Measurements from ENCODE around the gene KCNA5. TPM values are rescaled to one million over a fixed set of nuclear protein-coding genes. Genes with fewer than 3 reads are reported as not detected.

KCNA5 gene
- polyA plus RNA-seq, 3 donors: not detected

DNA sequence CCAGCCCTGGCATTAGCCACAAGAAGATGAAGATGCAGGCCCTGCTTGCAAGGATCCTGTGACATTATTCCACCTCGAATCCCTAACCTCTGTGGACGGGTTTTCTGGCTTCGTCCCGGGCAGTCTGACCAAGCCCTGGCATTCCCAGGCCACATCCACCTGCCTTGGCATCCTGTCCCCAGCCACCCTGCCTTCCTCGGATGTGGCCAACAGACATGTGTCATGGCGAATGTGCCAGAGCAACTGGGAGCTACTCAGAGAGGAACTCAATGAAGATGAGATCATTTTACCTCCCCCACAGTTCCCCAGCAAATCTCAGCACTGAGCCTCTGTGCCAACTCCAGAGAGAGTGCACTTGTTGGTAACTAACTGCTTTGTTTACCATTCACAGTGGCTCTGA lies 33.5 kb upstream of the KCNA5 start:
- H3K27ac Mint-ChIP-seq: no peak overlapping the region
- peaks cover 5% of the 10 kb centered on the region for H3K4me1 Mint-ChIP-seq
- H3K27me3 ChIP-seq (ENCODE audit: control insufficient read depth in 2 of 2, insufficient read depth in 2 of 2, low read length in 2 of 2): no peaks in the 10 kb centered on the region
- no peak overlapping the region for H3K9ac ChIP-seq (ENCODE audit: insufficient read depth, low read length, poor library complexity, severe bottlenecking)
- intact Hi-C loops (cut with micrococcal nuclease): no loop called here
- H3K36me3 Mint-ChIP-seq: no peaks in the 10 kb centered on the region
- no peak overlapping the region for H3K4me2 ChIP-seq (replicated peaks; ENCODE audit: extremely low read depth, low read length, poor library complexity, severe bottlenecking)
- no peak overlapping the region for H2AFZ ChIP-seq (ENCODE audit: insufficient read depth, low read depth, low read length, poor library complexity, severe bottlenecking)
- 96% methylated on average over 6 of the region's 6 CpGs for WGBS (ENCODE audit: insufficient coverage)
- no peaks in the 10 kb centered on the region for H3K9me3 ChIP-seq (replicated peaks in 1 of 2; ENCODE audit: control insufficient read depth in 1 of 2, insufficient read depth in 1 of 2, low read length in 2 of 2)
- no peak overlapping the region for H3K4me3 Mint-ChIP-seq
- no peaks in the 10 kb centered on the region for H3K9me3 Mint-ChIP-seq
- peaks cover 2 to 4% (median 4%) of the 10 kb centered on the region in 3 donors for H3K27me3 Mint-ChIP-seq (ENCODE audit: low read depth in 3 of 3)
- H3K27ac ChIP-seq (ENCODE audit: low read depth in 1 of 2, low read length in 2 of 2): no peak overlapping the region
- no peak overlapping the region for H3K4me3 ChIP-seq (replicated peaks in 1 of 3; ENCODE audit: low read depth in 2 of 3, low read length in 3 of 3)
- no peak for DNase-seq
- TF ChIP-seq, protein P1, sequence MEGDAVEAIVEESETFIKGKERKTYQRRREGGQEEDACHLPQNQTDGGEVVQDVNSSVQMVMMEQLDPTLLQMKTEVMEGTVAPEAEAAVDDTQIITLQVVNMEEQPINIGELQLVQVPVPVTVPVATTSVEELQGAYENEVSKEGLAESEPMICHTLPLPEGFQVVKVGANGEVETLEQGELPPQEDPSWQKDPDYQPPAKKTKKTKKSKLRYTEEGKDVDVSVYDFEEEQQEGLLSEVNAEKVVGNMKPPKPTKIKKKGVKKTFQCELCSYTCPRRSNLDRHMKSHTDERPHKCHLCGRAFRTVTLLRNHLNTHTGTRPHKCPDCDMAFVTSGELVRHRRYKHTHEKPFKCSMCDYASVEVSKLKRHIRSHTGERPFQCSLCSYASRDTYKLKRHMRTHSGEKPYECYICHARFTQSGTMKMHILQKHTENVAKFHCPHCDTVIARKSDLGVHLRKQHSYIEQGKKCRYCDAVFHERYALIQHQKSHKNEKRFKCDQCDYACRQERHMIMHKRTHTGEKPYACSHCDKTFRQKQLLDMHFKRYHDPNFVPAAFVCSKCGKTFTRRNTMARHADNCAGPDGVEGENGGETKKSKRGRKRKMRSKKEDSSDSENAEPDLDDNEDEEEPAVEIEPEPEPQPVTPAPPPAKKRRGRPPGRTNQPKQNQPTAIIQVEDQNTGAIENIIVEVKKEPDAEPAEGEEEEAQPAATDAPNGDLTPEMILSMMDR (IDR thresholded peaks at IDR 0.05): no peak
- H3K79me2 ChIP-seq (ENCODE audit: insufficient read depth, low read length): no peaks in the 10 kb centered on the region
- no peaks in the 10 kb centered on the region for H3K4me1 ChIP-seq (ENCODE audit: control insufficient read depth in 1 of 2, insufficient read depth in 2 of 2, low read length in 2 of 2)
- H4K20me1 ChIP-seq (ENCODE audit: insufficient read depth, low read length): no peaks in the 10 kb centered on the region
- no peaks in the 10 kb centered on the region for H3K36me3 ChIP-seq (replicated peaks in 1 of 2; ENCODE audit: control insufficient read depth in 1 of 2, insufficient read depth in 2 of 2, low read length in 2 of 2)

DNA sequence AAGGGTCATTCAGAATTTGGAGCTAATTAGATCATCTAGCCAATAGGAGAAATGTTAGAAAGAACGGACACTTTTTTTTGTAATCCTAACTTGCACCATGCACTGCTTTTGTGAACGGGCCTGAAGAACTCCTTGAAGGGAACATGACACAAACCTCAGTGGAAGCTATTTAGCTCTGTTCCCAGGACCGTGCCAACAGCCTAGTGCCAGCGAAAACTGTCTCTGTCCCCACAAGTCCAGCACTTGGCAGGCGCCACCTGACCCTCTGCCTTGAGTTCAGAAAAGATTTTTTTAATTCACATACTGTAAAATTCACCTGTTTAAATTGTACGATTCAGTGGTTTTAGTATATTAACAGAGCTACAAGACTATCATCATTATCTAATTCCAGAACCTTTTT lies 31.3 kb upstream of the KCNA5 start:
- Histone ChIP-seq H3K9me3 (replicated peaks in 1 of 2; ENCODE audit: control insufficient read depth in 1 of 2, insufficient read depth in 1 of 2, low read length in 2 of 2) (no peaks in the 10 kb centered on the region), H3K9ac (ENCODE audit: insufficient read depth, low read length, poor library complexity, severe bottlenecking) (no peak overlapping the region), H3K27ac (ENCODE audit: low read depth in 1 of 2, low read length in 2 of 2) (no peak overlapping the region), H3K4me3 (replicated peaks in 1 of 3; ENCODE audit: low read depth in 2 of 3, low read length in 3 of 3) (no peak overlapping the region), H3K79me2 (ENCODE audit: insufficient read depth, low read length) (no peaks in the 10 kb centered on the region), H4K20me1 (ENCODE audit: insufficient read depth, low read length) (no peaks in the 10 kb centered on the region), H2AFZ (ENCODE audit: insufficient read depth, low read depth, low read length, poor library complexity, severe bottlenecking) (no peak overlapping the region), H3K36me3 (replicated peaks in 1 of 2; ENCODE audit: control insufficient read depth in 1 of 2, insufficient read depth in 2 of 2, low read length in 2 of 2) (no peaks in the 10 kb centered on the region), H3K27me3 (ENCODE audit: control insufficient read depth in 2 of 2, insufficient read depth in 2 of 2, low read length in 2 of 2) (no peaks in the 10 kb centered on the region), H3K4me1 (ENCODE audit: control insufficient read depth in 1 of 2, insufficient read depth in 2 of 2, low read length in 2 of 2) (no peaks in the 10 kb centered on the region), H3K4me2 (replicated peaks; ENCODE audit: extremely low read depth, low read length, poor library complexity, severe bottlenecking) (no peak overlapping the region)
- intact Hi-C loops (cut with micrococcal nuclease): no loop called here
- Mint-ChIP-seq H3K27me3 (ENCODE audit: low read depth in 3 of 3) (peaks cover 3 to 5% (median 4%) of the 10 kb centered on the region in 3 donors), H3K4me3 (no peak overlapping the region), H3K27ac (no peak overlapping the region), H3K36me3 (no peaks in the 10 kb centered on the region), H3K4me1 (peaks cover 5% of the 10 kb centered on the region), H3K9me3 (no peaks in the 10 kb centered on the region)
- 94% methylated on average over 4 of the region's 6 CpGs for WGBS (ENCODE audit: insufficient coverage)
- TF ChIP-seq, protein P1 (IDR thresholded peaks at IDR 0.05): no peak
- DNase-seq: no peak

Measured in CD14-positive monocyte (primary cell).